Skeletal muscle cell (primary cell): ENCODE results near the gene CYTH1.

ENCODE experiments used
- DNase-seq: peaks from one replicate; pipeline ENCODE4 v3.0.0-alpha.2; 2010; ENCODE audit warnings: low read depth
- H3K4me3 ChIP-seq: 2 replicates; pipeline ENCODE4 v1.5.1; 2011; ENCODE audit warnings: low read depth, mild to moderate bottlenecking, control low read depth, low read length, moderate library complexity

Gene CYTH1

DNA sequence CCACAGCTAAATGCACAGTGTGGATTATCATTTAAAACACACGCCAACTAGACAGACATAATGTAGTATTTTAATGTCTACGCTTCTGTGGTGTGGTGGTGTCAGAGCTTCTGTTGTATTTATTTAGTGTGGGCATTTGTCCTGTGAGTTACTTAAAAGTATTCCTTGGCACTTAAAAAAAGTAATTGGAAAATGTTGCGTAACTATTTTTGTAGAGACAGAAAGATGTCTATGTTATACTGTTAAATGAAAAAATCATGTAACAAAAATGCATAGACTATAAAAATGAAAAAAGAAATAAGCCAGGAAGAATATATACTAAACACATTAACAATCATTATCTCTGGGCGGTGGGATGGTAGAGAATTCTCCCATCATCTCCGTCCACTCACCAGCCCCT lies 39.2 kb downstream of the CYTH1 start:
- H3K4me3 ChIP-seq, result no peak overlapping the region
- DNase-seq, result no peak

DNA sequence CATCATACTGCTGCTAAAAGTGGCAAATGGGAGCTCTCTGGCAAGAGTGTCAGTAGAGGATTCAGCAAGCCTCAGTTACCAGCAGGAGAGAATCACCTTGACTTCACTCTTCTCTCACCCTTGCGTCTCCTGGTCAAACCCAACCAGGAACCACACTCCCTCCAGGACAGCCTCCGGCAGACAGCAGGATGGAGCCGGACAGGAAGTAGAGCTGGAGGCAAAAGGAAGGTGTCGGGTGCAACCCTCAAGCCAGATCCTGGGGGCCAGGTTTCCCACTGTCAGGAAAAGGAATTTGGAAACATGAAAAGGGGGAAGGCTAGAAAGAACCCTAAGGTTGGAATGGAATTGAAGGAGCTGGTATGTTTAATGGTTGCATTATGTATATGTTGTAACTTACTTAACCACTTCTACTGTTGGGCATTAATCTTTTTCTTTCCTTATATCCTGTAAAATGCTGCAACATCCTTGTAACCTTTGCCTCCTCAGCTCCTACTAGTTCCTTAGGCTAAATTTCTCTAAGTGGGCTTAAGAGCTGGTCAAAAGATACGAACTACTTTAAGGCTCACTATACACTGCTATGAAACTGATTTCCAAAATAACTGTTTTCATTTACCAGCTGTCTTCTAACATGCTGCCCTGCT lies 40.3 kb downstream of the CYTH1 start:
- DNase-seq, result no peak
- no peak overlapping the region for H3K4me3 ChIP-seq

DNA sequence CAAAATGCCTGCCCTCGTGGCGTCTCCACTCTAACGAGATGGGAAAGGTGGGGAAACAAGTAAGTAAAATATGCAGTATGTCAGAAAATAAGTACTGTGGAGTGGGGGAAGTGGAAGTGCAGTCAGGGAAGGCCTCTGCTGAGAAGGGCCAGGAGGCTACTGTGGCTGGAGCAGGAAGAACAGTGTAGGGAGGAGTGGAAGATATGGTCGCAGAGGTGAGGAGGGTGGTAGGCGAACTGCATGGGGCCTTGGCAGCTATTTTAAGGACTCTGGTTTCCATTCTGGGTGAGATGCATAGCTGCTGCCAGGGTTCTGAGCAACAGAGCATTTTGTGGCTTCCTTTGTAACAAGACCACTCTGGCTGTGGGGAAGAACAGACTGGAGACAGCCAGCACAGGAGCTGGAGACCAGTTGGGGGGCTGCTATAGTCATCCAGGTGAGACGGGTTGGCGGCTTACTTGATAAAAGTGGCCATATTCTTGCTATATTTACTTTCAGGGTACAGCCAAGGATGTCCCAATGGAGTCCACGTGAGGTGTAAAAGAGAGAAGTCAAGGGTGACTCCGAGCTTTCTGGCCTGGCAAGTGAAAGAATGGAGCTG lies 42.6 kb downstream of the CYTH1 start:
- no peak overlapping the region for H3K4me3 ChIP-seq
- DNase-seq, result no peak

DNA sequence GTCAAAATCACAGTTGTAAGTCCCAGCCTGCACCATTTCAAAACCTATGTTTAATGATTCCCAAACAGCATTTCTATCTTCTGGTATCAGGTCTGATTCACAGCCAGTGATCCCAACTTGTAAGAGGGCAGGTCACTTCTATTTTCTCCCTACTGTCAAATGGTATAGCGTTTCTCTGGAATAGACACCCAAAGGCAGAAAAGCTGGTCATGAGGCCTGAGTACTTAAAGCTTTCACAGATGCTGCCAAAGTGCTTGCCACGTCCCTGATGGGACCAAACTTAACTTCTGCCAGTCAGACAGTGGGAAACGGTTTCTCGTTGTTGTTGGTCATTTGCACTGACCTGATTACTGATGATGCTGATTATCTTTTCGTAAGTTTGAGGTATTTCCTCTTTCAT lies 43.4 kb downstream of the CYTH1 start:
- DNase-seq, result no peak
- H3K4me3 ChIP-seq, result no peak overlapping the region

DNA sequence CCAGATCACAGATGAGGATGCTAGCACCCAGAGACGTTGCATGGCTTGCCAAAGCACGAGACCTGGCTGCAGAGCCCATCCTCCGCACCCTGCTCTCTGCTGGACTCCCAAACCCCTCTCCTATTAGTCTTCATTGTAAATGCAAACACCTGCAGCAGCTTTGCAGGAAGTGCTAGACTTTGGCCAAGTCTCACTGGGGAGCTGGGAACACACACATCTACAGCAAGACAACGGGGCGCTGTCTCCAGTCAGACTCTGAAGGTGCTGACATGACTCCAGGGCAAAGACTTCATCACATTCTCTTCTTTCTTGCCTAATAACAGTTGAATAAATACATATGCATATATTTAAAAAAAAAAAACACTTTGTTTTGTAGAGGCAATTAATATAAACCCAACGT lies 43.8 kb downstream of the CYTH1 start:
- no peak overlapping the region for H3K4me3 ChIP-seq
- no peak for DNase-seq

DNA sequence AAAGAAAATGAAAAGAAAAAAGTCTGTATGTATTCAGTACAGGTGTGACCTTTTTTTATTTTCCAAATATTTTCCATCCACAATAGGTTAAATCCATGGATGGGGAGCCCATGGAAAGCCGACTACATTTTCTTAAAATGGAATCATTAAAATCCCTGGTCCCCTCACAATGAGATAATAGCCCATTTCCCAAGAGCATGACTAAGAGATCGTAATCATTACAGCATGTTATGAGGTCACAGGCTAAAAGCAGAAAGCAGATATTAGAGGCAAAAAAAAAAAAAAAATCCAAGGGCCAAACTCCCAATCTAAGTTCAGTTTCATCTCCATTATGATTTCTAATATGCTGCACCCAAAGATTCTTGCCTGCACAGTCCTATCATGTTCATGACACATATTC lies 44.7 kb downstream of the CYTH1 start:
- H3K4me3 ChIP-seq, result no peak overlapping the region
- no peak for DNase-seq

DNA sequence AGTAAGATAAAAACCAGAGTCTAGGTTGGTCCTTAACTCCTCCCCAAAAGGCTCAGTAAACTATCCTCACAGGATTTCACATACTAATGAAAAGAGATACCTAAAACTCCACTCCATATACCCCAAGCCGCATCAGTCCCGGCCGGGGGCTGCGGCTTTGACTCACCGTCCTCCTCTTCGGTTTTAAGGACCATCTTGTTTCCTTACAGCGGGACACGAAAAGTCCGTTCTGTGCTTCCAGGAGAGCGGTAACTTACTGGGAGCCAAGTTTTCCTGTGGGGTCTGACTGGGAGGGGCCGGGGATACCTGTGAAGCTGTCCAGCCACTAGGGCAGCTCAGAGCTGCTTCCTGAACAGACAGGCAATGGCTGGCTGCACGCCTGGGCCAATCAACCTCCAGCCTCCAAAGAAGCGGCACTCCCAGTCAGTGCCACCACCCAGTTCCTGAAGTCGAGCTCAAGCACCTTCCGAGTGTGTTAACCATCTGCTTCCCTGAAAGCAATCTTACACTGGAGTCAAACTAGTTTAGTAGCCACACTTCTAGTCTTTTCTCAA lies 45.5 kb downstream of the CYTH1 start:
- peak overlapping the region; percentile 41 for H3K4me3 ChIP-seq
- no peak for DNase-seq

DNA sequence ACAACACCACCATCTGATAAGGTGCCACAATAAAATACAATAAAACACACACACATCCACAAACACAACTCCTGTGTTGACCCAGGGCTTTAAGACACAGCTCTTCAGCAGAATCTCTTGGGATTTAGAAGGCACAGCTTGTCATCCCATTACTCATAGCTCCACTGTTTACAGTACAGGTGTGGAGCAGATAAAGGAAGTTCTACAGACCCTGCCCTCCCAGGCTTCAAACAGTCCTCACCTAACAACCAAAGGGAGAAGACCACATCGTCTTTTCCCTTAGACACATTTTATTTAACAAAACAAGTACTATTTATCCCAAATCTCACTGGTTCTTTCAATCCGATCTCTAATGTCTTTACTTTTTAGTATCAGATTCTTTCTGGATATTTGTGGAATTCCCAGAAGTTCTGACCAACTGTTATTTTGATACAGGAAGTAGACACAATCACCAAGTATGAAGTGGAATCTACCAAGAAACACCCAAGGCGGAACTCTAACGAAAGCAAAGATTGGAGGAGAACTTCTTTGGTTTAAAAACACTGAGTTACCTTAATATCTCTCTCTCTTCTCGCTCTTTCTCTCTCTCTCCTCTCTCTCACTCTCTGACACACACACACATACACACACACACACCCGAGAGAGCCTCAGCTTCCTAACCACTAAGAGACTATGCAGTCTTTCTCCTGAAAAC lies 46.1 kb downstream of the CYTH1 start:
- peak overlapping the region; percentile 41 for H3K4me3 ChIP-seq
- no peak for DNase-seq

DNA sequence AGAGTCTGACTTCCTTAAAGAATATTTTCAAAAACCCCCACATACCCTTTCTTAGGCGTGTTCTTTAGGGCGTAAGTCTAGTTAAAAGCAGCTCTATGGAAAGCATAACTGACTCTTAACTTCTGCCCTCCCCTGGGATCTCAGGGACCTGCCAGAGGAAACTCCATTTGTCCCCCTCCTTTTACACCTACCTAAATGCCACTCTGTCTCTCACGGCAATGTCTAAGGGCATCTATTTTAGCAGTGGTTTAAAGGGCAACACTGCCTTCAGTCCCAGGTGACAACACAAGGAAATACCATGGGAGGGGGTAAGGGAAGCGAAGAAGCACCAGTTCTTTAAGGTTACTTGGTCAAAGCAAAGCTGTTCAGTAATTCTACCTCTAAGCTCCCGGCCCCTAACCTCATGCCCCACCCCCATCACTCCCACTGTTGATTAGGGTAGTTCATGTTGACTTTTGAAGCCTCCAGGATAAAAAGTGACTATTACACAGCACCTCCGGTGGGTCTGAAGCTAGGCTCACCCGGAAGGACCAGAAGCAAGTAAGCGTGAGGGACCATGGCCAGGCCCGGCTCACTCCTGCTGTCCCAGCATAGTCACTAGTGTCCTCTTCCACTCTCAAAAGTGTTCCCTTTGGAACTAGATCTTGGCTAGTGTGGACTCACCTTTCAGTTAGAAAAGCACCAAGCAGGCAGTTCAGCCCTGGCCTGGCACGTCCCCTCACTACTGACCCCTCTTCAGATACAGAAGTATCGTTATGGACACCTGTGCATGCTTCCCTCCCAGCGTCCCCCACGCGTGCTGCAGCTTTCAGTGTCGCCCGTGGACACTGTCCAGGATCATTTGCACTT lies 47.1 kb downstream of the CYTH1 start:
- DNase-seq, result no peak

DNA sequence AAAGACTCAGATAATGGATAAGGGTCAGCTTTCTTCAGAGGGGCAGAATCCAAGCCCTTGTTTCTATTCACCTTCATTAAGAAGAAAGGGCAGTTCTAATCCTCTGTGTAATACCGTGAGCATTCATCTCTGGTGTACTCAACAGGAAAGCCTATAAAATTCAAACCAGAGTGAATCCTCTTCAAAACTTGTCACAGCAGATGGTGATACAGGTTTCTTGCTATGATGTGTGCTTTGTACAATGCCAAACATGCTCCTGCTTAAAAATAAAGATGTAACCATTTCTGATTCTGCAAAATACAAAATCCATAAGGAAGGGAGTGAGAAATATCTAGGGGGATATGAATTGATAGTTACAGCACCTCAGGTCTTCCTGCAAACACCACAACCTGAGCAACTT lies 49.7 kb downstream of the CYTH1 start:
- no peak overlapping the region for H3K4me3 ChIP-seq
- no peak for DNase-seq

More for the DNA sequence above, 47.1 kb downstream of the CYTH1 start:
- H3K4me3 ChIP-seq, result no peak overlapping the region

DNA sequence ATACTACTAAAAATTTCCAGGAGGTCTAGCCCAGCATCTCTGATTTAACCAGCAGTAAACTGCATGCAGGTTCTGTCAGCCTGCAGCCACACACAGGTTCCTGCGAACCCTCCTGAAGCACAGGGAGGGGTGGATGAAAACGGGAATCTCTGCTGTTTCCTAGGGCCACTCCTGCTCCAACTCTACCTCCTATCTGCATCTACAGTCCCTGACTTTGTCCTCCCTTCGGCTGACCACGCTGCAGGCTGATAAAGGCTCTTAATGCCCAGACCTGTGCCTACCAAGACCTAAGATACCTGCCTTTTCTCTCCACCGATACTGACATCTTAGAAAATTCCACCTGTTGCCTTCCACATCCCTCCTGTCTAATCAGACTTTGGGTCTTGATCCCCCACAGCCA lies 50.2 kb downstream of the CYTH1 start:
- DNase-seq, result no peak
- no peak overlapping the region for H3K4me3 ChIP-seq

DNA sequence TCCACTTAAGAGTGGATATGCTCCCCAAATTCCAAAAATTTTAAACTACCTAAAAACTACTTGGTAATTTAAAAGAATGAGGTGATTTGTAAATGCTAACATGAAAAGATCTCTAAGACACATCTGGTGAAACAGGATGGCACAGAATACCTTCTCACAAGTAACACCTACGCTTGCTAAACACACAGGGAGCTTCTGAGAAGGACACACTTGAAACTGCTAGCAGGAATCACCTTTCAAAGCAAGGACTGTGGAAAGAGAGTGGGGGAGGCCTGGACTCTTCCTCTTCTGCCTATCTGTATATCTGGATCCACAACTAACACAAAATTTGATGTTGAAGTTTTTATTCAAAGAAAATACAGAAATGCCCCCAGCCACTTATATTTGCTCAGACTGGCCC lies 52.4 kb downstream of the CYTH1 start:
- no peak overlapping the region for H3K4me3 ChIP-seq
- DNase-seq, result no peak

DNA sequence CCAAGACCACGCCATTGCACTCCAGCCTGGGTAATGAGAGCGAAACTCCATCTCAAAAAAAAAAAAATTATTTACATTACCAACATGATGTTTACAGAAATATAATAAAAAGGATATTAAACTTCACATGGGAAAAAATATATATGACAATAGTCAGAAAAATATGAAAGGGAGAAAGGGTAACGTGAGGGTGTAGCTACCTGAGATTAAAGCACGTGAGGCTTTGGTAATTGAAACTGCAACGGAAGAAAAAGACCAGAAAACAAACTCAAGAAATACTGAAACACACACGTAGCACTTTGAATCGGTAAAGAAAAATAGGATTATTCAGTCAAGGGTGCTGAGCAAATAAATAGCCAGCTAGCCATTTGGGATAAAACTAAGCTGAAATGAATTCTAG lies 53.6 kb downstream of the CYTH1 start:
- DNase-seq, result no peak
- H3K4me3 ChIP-seq, result no peak overlapping the region

DNA sequence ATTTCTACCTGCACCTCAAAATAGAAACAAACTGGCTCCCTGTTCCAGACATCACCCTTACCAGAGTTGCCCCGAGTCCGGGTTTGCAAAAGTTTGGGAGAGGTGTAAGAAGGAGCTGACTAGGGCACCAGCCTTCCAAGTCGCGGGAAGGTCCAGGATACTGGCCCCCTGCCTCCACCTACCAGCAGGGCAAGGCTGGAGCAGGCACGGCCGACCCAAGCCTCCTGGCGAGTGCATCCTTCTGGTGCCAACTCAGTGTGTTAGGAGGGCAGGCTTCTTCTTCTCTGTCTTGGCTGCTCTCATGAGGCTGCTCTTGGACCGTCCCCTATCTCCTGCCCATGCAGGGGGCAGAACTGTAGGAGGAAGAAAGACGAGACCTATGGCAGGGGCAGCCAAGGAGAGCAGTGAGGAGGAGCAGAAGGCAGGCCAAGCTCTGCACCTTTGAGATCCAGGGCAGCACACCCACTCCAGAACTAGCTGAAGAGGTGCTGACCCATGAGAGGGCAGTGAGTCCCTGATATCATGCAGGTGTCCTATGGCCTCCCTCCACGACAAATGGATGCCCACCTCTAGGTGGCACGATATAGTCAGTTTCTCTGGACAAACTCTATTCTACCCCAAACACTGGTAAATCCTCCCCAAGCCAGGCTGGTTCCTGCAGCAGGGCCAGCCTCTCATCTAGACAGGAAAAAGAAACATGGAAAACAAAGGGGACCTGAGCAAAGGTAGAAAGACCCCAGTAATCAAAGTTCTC lies 54.4 kb downstream of the CYTH1 start:
- H3K4me3 ChIP-seq, result no peak overlapping the region

DNA sequence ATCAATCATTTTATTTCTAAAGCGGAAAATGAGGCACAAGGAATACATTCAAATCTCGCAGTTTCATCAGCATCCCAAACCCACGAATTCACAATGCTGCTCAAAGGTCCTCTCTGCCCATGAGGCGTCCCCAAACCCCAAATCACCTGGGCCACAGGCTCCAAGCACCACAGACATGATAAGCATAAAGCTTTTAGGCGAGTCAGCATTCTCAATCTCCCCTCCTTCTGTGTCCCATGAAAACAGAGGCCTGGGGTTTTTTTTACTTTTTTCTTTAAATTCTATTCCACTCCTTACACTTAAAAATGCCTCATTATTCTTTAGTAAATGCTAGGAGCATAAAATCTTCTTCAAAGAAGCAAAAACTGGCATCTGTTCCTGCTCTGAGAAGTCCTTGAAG lies 55.0 kb downstream of the CYTH1 start:
- no peak overlapping the region for H3K4me3 ChIP-seq
- no peak for DNase-seq

More for the DNA sequence above, 54.4 kb downstream of the CYTH1 start:
- no peak for DNase-seq

DNA sequence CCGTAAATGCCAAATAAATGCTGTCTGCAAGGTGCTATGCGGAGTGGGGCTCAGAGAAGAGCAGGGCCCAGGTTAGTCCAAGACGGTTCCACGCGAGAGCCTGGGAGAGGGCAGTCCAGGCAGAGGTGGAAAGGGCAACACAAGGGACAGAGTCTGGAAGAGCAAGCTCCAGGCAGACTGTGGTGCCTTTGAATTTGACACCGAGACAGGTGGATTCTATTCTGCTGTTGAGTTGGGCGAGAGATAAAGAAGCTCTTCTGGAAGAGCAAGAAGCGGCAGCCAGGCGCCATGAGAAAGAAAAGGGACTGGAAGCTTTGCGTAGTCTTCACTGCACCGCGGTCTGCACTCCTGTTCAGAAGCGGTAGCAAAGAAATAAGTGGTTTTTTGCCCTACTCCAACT lies 55.6 kb downstream of the CYTH1 start:
- DNase-seq, result no peak
- H3K4me3 ChIP-seq, result no peak overlapping the region

DNA sequence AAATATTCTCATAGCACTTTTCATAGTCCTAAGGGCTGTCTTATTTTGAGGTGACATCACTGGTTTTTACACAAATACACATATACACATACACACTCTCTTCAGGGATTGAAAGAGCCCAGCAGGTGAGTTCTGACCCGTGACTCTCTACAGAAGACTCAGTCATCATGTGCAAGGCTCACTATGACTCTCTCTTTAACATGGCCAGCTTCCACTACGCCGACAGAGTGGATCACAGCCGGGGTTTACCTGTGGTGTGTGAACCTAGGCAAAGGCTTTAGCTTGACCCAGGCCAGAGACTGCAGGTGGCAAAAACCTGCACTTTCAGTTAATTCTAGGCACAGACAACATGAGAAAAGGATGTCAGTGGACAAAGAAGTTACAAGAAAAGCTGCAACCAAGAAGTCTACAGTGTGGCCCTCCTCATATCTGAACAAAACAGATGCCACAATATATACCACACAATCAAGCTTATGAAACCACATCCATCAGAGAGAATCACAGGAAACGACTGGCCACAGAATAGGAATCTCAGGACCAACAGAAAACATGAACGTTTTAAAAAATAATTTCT lies 56.5 kb downstream of the CYTH1 start:
- no peak for DNase-seq
- no peak overlapping the region for H3K4me3 ChIP-seq

DNA sequence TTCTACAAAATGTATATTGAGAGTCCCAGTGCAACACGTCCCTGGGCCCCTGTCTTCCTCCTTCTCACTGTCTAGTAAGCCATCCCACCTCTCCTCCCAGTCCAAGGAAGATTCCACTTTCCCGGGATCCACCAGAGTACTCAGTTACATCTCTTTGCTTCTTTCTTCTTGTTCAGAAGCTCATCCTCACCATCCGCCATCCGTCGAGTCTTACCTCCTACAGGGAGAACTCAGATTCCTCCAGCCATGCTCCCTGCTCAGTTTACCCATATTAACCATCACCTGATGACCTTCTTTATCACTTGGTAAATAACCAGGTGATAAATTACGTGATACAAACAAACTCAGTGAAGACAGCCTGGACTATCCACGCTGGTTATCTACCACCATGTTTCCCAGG lies 57.1 kb downstream of the CYTH1 start:
- DNase-seq, result no peak
- H3K4me3 ChIP-seq, result no peak overlapping the region

DNA sequence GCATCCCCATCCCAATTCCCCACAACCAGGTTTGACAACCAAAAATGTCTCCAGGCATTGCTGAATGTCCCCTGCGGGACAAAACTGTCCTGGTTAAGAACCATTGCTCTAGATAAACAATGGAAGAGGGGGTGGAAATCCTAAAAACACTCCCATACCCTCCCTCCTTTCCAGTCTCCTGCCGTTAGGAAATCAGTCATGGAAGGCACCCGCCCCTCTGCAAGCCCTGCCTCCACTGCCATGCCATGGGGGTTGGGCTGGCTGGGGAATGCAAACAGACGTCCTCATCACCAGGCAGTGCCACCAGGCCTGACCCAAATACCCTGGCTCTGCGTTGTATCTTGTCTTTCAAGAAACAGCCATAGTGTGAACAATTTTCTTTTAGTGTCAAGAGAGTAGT lies 57.5 kb downstream of the CYTH1 start:
- no peak for DNase-seq
- H3K4me3 ChIP-seq, result no peak overlapping the region
